Esophagus muscularis mucosa (tissue), 4 donors: ENCODE measurements around the gene PSMB9. TPM values are rescaled to one million over a fixed set of nuclear protein-coding genes. Genes with fewer than 3 reads are reported as not detected.

Experiments used
- DNase-seq: peaks from one replicate; pipeline ENCODE4 v3.0.0-alpha.2; 2017; ENCODE audit errors: extremely low spot score
- H3K27ac ChIP-seq, 4 donors: fragments of 200-600 bp; sonication (generic); replicated peaks in 1 of 4; 1 replicate in 3 of 4; 2 replicates in 1 of 4; pipeline ENCODE4 v1.5.1; 2016 to 2019; ENCODE audit warnings: mild to moderate bottlenecking in 1 of 4
- H3K27me3 ChIP-seq, 4 donors: fragments of 200-600 bp; sonication (generic); one replicate each; pipeline versions ENCODE4 v1.5.1 to v1.6.0; 2016 to 2019
- H3K36me3 ChIP-seq, 4 donors: fragments of 200-600 bp; sonication (generic); one replicate each; pipeline ENCODE4 v1.5.1; 2016 to 2019
- H3K4me1 ChIP-seq, 4 donors: fragments of 200-600 bp; sonication (generic); one replicate each; pipeline ENCODE4 v1.5.1; 2016 to 2019
- H3K4me3 ChIP-seq, 4 donors: fragments of 200-600 bp; sonication (generic); 1 replicate in 2 of 4; 2 replicates in 2 of 4; pipeline ENCODE4 v1.5.1; 2016 to 2019; ENCODE audit warnings: mild to moderate bottlenecking in 4 of 4, moderate library complexity in 1 of 4
- H3K9me3 ChIP-seq, 4 donors: fragments of 200-600 bp; sonication (generic); 1 replicate in 3 of 4; 2 replicates in 1 of 4; pipeline ENCODE4 v1.5.1; 2016 to 2019
- CTCF ChIP-seq, 3 experiments: fragments of 200-600 bp in 2 of 3; fragments of 450-650 bp in 1 of 3; sonication (generic) in 2 of 3; IDR thresholded peaks; one replicate each; pipeline ENCODE4 v1.5.1; 2017 to 2019; ENCODE audit warnings: antibody characterized with exemption in 3 of 3, mild to moderate bottlenecking in 2 of 3, moderate library complexity in 1 of 3
- EP300 ChIP-seq: sonication (generic); formaldehyde crosslinking; IDR thresholded peaks from one replicate; pipeline ENCODE4 v1.6.1; 2017; ENCODE audit warnings: antibody characterized with exemption
- POLR2A ChIP-seq: fragments of 450-650 bp; IDR thresholded peaks from one replicate; pipeline ENCODE4 v1.6.1; 2017; ENCODE audit warnings: antibody characterized with exemption, moderate library complexity, mild to moderate bottlenecking, low read depth
- POLR2AphosphoS5 ChIP-seq, 2 donors: sonication (generic); formaldehyde crosslinking; IDR thresholded peaks; one replicate each; pipeline ENCODE4 v1.6.1; 2017; ENCODE audit warnings: antibody characterized with exemption in 2 of 2
- WGBS: methylation state at CpG from one replicate; pipeline ENCODE4 v1.1.5; 2018; 5-methylcytosine and 5-hydroxymethylcytosine counted together
- intact Hi-C: fragments of 100-400 bp; cut with DNase I; formaldehyde crosslinking; loops from one replicate; pipeline ENCODE4 v1.15.1; 2023
- total RNA-seq, 4 donors: library from RNA; depleted of rRNA; stranded (reverse); fragments of >200 nt; gene quantifications; one replicate each; pipeline versions ENCODE4 v1.1.0 to v1.2.1, GENCODE V29; 2016

The PSMB9 gene
- total RNA-seq, 4 donors from 2014 or later = 9.1 to 26.2 (median 20.5) TPM

GRCh38 chr6:32842690-32843089 is 11.3 kb upstream of the PSMB9 start:
- H3K9me3 ChIP-seq = no peaks in the 10 kb centered on the region
- no peak for TF ChIP-seq POLR2AphosphoS5 (IDR thresholded peaks at IDR 0.05)
- whole genome bisulfite sequencing = 78% methylated on average over 8 of the region's 8 CpGs
- DNase-seq = peak; percentile 75
- intact Hi-C loops = no loop called here
- no peaks in the 10 kb centered on the region for H3K27me3 ChIP-seq
- peaks cover 26 to 54% (median 41%) of the 10 kb centered on the region in 4 donors for H3K4me1 ChIP-seq
- peaks cover 15 to 51% (median 39%) of the 10 kb centered on the region in 4 donors for H3K36me3 ChIP-seq
- H3K4me3 ChIP-seq = peak overlapping the region in 2 of 4 donors; percentile 66 to 86
- H3K27ac ChIP-seq = peak overlapping the region; percentile 85 to 93 (median 89)

GRCh38 chr6:32843331-32843978 is 10.5 kb upstream of the PSMB9 start:
- H3K27me3 ChIP-seq = no peaks in the 10 kb centered on the region
- peaks cover 18 to 58% (median 47%) of the 10 kb centered on the region in 4 donors for H3K36me3 ChIP-seq
- peak overlapping the region; percentile 85 to 93 (median 89) for H3K27ac ChIP-seq
- H3K4me1 ChIP-seq = peaks cover 24 to 57% (median 37%) of the 10 kb centered on the region in 4 donors
- DNase-seq = no peak
- TF ChIP-seq POLR2A = no peak
- no peak for TF ChIP-seq POLR2AphosphoS5 (IDR thresholded peaks at IDR 0.05)
- no peak for TF ChIP-seq EP300
- no peak for TF ChIP-seq CTCF (IDR thresholded peaks at IDR 0.05)
- peak overlapping the region; percentile 58 to 87 (median 76) for H3K4me3 ChIP-seq
- 14% methylated on average over 28 of the region's 28 CpGs for WGBS
- H3K9me3 ChIP-seq = no peaks in the 10 kb centered on the region
- intact Hi-C loops = no loop called here

- 0% methylated on average over 33 of the region's 40 CpGs for WGBS
- DNase-seq = peak; percentile 99
- intact Hi-C loops = no loop called here
- TF ChIP-seq EP300 (no peak), CTCF (IDR thresholded peaks at IDR 0.05) (peak; percentile 23 to 47 (median 29)), POLR2A (peak; percentile 55), POLR2AphosphoS5 (IDR thresholded peaks at IDR 0.05) (peak; percentile 94 to 97)
- Histone ChIP-seq H3K27ac (peak within 1 kb of the TSS; percentile 85 to 93 (median 89)), H3K27me3 (no peaks in the 10 kb centered on the region), H3K4me1 (peaks cover 24 to 53% (median 34%) of the 10 kb centered on the region in 4 donors), H3K4me3 (peak within 1 kb of the TSS; percentile 58 to 87 (median 76)), H3K36me3 (peaks cover 18 to 66% (median 54%) of the 10 kb centered on the region in 4 donors), H3K9me3 (no peaks in the 10 kb centered on the region)
These were observed 9.8 kb upstream of the PSMB9 start, which contains the start of gene PSMB8 for GRCh38 chr6:32843979-32844838. Gene PSMB8, minus strand, starts transcription at chr6:32844047. Its CDS starts 51 bp downstream, at chr6:32843996.

GRCh38 chr6:32844839-32845383 is 9.1 kb upstream of the PSMB9 start:
- Histone ChIP-seq H3K36me3 (peaks cover 20 to 73% (median 59%) of the 10 kb centered on the region in 4 donors), H3K27ac (peak overlapping the region; percentile 85 to 93 (median 89))
- intact Hi-C loops = no loop called here

More at GRCh38 chr6:32844839-32845383, 9.1 kb upstream of the PSMB9 start:
- Histone ChIP-seq H3K9me3 (no peaks in the 10 kb centered on the region), H3K4me3 (peak overlapping the region; percentile 58 to 87 (median 76)), H3K4me1 (peaks cover 24 to 52% (median 33%) of the 10 kb centered on the region in 4 donors), H3K27me3 (no peaks in the 10 kb centered on the region)
- no peak for DNase-seq
- no peak for TF ChIP-seq EP300
- TF ChIP-seq CTCF (IDR thresholded peaks at IDR 0.05) = no peak
- TF ChIP-seq POLR2AphosphoS5 (IDR thresholded peaks at IDR 0.05) = no peak
- no peak for TF ChIP-seq POLR2A
- 34% methylated on average over 19 of the region's 19 CpGs for WGBS
